OCI-LY3 (cell line): ENCODE data around the gene BICD2.

Source experiments
- H2AFZ ChIP-seq: fragments of 200-600, 300-600 bp; shearing (Covaris generic); 2 replicates; pipeline ENCODE4 v1.6.0; 2014; ENCODE audit warnings: antibody characterized with exemption, low read depth, low read length
- H3K27ac ChIP-seq: fragments of 200-600, 300-600 bp; sonication (generic); 2 replicates; pipeline ENCODE4 v1.5.1; 2014; ENCODE audit warnings: mild to moderate bottlenecking, low read length, moderate library complexity, mixed read lengths
- H3K27me3 ChIP-seq: fragments of 200-600, 300-600 bp; sonication (generic); 2 replicates; pipeline ENCODE4 v1.6.1; 2014; ENCODE audit warnings: low read depth, low read length, mixed read lengths
- H3K36me3 ChIP-seq: fragments of 200-600, 300-600 bp; sonication (generic); replicated peaks from 2 replicates; pipeline ENCODE3; 2014; ENCODE audit warnings: low read depth, low read length, mixed read lengths
- H3K4me1 ChIP-seq: fragments of 300-600, 200-600 bp; sonication (generic); 2 replicates; pipeline ENCODE4 v1.6.1; 2014; ENCODE audit warnings: low read length, mixed read lengths
- H3K4me2 ChIP-seq: fragments of 200-600, 300-600 bp; sonication (generic); 2 replicates; pipeline ENCODE4 v1.6.1; 2014; ENCODE audit warnings: low read length, mixed read lengths
- H3K4me3 ChIP-seq: fragments of 300-600, 200-600 bp; sonication (generic); 2 replicates; pipeline ENCODE4 v1.5.1; 2014; ENCODE audit warnings: antibody characterized with exemption, mild to moderate bottlenecking, low read length, moderate library complexity
- H3K79me2 ChIP-seq: fragments of 300-600, 200-600 bp; shearing (Covaris generic); 2 replicates; pipeline ENCODE4 v1.6.1; 2014; ENCODE audit warnings: mild to moderate bottlenecking, low read length, mixed read lengths
- H3K9ac ChIP-seq: fragments of 300-600, 200-600 bp; shearing (Covaris generic); 2 replicates; pipeline ENCODE4 v1.6.0; 2014; ENCODE audit warnings: mild to moderate bottlenecking, low read length, moderate library complexity
- H3K9me3 ChIP-seq: fragments of 200-600, 300-600 bp; shearing (Covaris generic); 2 replicates; pipeline ENCODE4 v1.6.1; 2014; ENCODE audit warnings: low read length, mixed read lengths; ENCODE audit not compliant: insufficient read depth
- H4K20me1 ChIP-seq: fragments of 200-600, 300-600 bp; sonication (generic); 2 replicates; pipeline ENCODE4 v1.6.1; 2016; ENCODE audit warnings: low read length, mixed read lengths; ENCODE audit not compliant: insufficient read depth
- EZH2phosphoT487 ChIP-seq: fragments of 200-600 bp; shearing (Covaris generic); IDR thresholded peaks from 2 replicates; pipeline ENCODE4 v1.6.1; 2018; ENCODE audit warnings: antibody characterized with exemption, mixed run types, low read depth
- TF ChIP-seq, protein P1 (sequence below): fragments of 200-600, 300-600 bp; sonication (generic); IDR thresholded peaks from 2 replicates; pipeline ENCODE4 v1.5.1; 2014; ENCODE audit warnings: antibody characterized with exemption, low read length, low read depth

Gene BICD2

DNA sequence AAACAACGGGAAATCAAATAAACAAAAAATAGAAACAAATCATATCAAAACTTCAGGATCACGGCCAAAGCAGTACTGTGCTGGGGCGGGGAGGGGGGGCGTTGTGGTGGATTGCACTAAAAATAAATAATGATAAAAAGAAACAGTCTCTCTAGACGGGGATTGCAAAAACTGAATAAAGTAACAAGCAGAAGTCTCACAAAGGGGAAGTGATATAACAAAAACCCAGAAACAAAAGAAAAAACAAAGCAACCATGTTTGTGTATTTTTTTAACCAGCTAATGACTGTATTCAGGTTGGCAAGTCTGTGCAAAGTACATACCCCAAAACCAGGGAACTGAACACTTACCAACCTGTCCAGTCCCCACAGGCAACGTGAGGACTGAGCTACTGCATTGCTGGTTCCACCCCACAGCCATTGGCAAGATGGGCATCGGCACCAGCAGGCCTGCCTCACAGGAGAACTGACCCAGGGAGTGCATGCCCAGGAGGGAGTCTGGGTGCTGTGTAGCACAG, 24.1 kb downstream of the BICD2 start:
- peaks cover 3% of the 10 kb centered on the region; the same call in 1 of the 2 replicates for H3K4me1 ChIP-seq
- H3K9me3 ChIP-seq: no peaks in the 10 kb centered on the region
- peaks cover 79% of the 10 kb centered on the region for H4K20me1 ChIP-seq
- no peak overlapping the region for H2AFZ ChIP-seq
- no peaks in the 10 kb centered on the region for H3K27me3 ChIP-seq
- no peak overlapping the region for H3K4me3 ChIP-seq
- no peak overlapping the region for H3K9ac ChIP-seq
- no peaks in the 10 kb centered on the region for H3K36me3 ChIP-seq
- H3K27ac ChIP-seq: no peak overlapping the region
- H3K79me2 ChIP-seq: peaks cover 97% of the 10 kb centered on the region
- no peak overlapping the region for H3K4me2 ChIP-seq
- no peak for TF ChIP-seq EZH2phosphoT487
- TF ChIP-seq, protein P1, sequence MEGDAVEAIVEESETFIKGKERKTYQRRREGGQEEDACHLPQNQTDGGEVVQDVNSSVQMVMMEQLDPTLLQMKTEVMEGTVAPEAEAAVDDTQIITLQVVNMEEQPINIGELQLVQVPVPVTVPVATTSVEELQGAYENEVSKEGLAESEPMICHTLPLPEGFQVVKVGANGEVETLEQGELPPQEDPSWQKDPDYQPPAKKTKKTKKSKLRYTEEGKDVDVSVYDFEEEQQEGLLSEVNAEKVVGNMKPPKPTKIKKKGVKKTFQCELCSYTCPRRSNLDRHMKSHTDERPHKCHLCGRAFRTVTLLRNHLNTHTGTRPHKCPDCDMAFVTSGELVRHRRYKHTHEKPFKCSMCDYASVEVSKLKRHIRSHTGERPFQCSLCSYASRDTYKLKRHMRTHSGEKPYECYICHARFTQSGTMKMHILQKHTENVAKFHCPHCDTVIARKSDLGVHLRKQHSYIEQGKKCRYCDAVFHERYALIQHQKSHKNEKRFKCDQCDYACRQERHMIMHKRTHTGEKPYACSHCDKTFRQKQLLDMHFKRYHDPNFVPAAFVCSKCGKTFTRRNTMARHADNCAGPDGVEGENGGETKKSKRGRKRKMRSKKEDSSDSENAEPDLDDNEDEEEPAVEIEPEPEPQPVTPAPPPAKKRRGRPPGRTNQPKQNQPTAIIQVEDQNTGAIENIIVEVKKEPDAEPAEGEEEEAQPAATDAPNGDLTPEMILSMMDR: no peak

DNA sequence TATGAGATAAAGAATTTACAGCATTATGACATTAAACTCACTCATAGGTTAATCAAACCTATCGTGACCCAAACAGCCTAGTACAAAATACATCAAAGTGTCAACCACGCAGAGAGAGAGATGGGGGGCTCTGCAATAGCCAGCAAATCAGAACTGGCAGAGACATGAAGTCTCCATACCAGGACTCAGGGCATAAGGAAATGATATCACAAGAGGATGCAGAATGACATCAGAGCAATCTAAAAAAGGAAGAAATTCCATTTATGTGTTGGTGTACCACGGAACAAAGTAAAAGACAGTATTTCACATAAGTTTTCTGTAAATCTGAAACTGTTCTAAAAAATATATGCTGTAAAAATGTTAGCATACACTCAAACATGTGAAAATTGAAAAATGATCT, 24.6 kb downstream of the BICD2 start:
- H3K4me2 ChIP-seq: no peak overlapping the region
- no peak overlapping the region for H3K4me3 ChIP-seq
- peaks cover 3% of the 10 kb centered on the region; the same call in 1 of the 2 replicates for H3K4me1 ChIP-seq
- TF ChIP-seq EZH2phosphoT487: no peak
- TF ChIP-seq, protein P1: no peak
- H2AFZ ChIP-seq: no peak overlapping the region
- H3K9ac ChIP-seq: no peak overlapping the region
- no peak overlapping the region for H3K27ac ChIP-seq
- no peaks in the 10 kb centered on the region for H3K36me3 ChIP-seq
- peaks cover 78% of the 10 kb centered on the region for H4K20me1 ChIP-seq
- H3K9me3 ChIP-seq: no peaks in the 10 kb centered on the region
- peaks cover 97% of the 10 kb centered on the region for H3K79me2 ChIP-seq
- no peaks in the 10 kb centered on the region for H3K27me3 ChIP-seq

DNA sequence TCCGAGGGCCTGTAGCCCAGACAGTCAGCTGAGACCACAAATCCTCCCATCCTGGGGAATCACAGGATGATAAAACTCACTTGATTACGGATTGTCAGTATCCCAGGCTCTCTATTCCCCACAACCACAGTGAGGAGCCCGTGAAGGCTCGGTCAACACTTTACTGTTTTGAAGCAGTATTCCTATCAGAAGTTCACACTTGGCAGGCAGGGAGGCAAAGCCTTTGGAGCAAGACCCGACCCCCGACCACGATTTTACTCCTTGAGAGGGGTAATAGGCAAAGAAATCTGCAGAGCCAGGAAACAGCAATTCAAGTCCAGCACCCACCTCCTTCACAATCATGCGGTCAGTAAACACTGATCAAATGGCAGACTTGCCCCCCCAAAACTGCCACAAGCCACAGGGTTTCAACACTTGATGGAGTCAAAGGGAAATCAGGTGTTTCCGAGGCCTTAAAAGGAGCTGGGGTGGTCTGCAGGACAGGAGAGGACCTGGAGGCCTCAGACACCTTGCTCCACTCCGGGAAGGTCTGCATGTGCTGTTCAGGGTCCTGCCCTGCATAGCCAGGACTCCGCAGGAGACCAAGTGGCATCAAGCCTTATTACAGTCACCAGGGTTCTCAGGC, 25.2 kb downstream of the BICD2 start:
- Histone ChIP-seq H4K20me1 (peaks cover 80% of the 10 kb centered on the region), H3K9me3 (no peaks in the 10 kb centered on the region), H2AFZ (no peak overlapping the region), H3K4me1 (peaks cover 3% of the 10 kb centered on the region; the same call in 1 of the 2 replicates), H3K4me3 (no peak overlapping the region), H3K27me3 (no peaks in the 10 kb centered on the region), H3K9ac (no peak overlapping the region), H3K4me2 (no peak overlapping the region), H3K36me3 (no peaks in the 10 kb centered on the region), H3K79me2 (peaks cover 97% of the 10 kb centered on the region), H3K27ac (no peak overlapping the region)
- TF ChIP-seq, protein P1: no peak
- no peak for TF ChIP-seq EZH2phosphoT487

DNA sequence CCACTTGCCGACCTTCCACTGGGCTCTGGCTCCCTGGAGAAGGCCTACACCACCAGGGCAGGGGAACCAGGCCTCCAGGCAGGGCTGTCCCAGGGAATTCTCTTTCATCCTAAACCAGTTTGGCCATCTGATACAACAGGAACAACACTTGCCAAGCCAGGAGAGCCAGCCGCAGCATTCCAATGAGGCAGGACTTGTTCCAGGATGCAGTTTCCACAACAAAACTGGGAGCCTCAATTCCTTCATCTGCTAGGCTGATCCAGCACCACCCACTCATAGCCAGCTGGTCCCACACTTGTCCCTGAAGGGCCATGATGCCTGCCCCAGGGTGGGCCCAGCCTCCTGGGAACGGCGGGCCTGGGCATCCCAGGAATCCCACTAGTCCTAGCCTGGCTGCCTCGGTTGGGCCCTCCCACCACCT, 26.0 kb downstream of the BICD2 start:
- H4K20me1 ChIP-seq: peaks cover 76% of the 10 kb centered on the region
- no peak overlapping the region for H2AFZ ChIP-seq
- no peak overlapping the region for H3K4me3 ChIP-seq
- H3K9me3 ChIP-seq: no peaks in the 10 kb centered on the region
- no peak overlapping the region for H3K27ac ChIP-seq
- H3K79me2 ChIP-seq: peaks cover 95% of the 10 kb centered on the region
- no peak overlapping the region for H3K4me2 ChIP-seq
- H3K36me3 ChIP-seq: no peaks in the 10 kb centered on the region
- peaks cover 3% of the 10 kb centered on the region; the same call in 1 of the 2 replicates for H3K4me1 ChIP-seq
- no peak overlapping the region for H3K9ac ChIP-seq
- H3K27me3 ChIP-seq: no peaks in the 10 kb centered on the region
- TF ChIP-seq, protein P1: no peak
- no peak for TF ChIP-seq EZH2phosphoT487
